CD4-positive, alpha-beta T cell treated with Interferon alpha-2 for 1 hour (primary cell): ENCODE measurements around the gene KAZN.
A peak's percentile ranks its signal among the peaks of the same experiment; 100 is the strongest.

ENCODE experiments used
- DNase-seq, 2 donors: peaks; one replicate each; pipeline ENCODE4 v3.0.0-alpha.2; 2020 to 2022

Gene KAZN

DNA sequence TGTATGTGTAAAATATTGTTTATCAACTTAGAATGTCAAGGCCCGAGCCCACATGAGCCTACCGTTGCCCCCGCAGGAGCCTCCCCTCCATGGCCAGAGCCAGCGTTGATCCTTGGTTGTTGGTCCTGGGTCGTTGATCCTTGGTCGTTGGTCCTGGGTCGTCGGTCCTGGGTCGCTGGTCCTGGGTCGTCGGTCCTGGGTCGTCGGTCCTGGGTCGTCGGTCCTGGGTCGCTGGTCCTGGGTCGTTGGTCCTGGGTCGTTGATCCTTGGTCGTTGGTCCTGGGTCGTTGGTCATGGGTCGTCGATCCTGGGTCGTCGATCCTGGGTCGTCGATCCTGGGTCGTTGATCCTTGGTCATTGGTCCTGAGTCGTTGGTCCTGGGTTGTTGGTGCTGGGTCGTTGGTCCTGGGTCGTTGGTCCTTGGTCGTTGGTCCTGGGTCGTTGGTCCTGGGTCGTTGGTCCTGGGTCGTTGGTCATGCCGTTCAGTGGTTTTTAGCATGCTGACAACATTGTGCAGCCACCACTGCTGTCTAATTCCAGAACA lies 450.0 kb downstream of the KAZN start:
- no peak for DNase-seq

DNA sequence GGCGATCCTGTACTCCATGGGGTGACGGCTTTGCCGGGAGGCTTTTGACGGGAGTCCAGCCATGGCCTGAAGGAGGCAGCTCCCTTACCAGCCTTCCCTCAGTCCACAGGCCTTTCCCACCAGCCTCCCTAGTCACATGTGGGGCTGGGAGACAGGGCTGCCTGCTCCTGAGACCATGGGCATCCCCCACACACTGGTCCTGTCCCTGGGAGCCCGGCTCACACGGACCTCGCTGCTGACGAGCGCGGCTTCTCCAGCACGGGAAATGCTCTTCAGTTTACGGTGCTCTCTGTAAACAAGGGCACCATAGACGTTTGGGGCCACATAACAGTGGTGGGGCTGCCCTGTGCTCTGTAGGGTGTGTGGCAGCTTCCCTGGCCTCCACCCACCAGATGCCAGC lies 450.6 kb downstream of the KAZN start:
- DNase-seq, result no peak

DNA sequence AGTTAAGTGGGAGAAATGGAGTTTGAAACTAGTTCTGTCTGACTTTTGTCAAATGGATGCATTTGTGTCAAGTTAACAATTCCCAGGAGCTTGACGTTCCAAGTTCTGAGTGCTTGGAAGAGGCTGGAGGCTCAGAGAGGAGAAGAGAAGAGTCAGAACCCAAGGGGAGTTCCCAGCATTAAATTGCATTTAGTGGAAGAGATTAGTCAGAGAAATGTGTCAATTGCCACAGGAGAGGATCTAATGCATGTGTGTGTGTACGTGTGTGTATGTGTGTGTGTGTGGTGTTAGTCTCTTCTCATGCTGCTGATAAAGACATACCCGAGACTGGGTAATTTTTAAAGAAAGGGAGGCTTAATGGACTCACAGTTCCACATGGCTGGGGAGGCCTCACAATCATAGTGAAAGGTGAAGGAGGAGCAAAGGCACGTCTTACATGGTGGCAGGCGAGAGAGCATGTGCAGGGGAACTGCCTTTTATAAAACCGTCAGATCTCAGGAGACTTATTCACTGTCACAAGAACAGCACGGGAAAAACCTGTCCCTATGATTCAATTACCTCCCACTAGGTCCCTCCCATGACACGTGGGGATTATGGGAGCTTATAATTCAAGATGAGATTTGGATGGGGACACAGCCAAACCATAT lies 453.5 kb downstream of the KAZN start:
- no peak for DNase-seq

DNA sequence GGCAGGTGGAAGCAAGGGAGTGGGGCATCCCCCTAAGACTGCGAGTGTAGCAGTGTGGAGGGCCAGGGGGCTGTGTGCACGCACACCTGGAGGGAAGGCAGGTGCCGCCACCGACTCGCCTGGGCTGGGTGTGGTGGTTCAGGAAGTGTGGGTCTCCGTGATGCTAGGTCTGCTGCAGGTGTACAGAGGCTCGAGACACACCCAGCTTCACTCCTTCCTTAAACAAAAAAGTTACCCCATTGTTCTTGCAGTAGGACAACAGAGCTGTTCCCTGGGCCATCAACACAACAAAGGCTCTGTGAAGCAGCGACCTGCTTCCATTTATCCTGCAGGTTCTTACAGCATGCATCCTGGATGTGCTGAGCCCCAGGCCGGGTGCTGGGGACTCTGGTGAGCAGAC lies 454.7 kb downstream of the KAZN start:
- DNase-seq, result no peak

DNA sequence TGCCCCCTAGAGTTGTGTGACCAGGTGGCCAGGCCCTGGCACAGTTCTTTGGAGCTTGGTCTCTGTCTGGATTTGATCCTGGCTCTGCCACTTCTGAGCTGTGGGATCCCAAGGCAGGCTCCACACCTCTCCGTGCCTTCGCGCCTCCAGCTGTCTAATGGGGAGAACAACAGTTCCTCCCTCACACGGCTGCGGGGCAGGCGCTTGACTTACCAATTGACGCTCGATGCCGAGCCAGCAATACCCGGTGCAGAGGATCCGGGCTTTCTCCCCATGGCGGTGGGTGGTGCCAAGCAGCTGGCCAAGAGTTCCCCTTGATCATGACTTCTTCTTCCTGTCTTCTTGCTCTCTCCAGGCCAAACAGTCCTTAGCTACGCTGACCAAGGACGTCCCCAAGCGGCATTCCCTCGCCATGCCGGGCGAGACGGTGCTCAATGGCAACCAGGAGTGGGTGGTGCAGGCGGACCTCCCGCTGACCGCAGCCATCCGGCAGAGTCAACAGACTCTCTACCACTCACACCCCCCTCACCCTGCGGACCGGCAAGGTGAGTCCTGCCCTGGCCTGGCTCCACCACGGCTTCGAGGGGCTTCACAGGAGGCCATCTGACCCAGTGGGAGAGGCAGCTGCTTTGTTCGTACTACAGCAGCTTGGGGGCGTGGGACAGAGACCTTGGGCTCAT lies 457.4 kb downstream of the KAZN start:
- no peak for DNase-seq

DNA sequence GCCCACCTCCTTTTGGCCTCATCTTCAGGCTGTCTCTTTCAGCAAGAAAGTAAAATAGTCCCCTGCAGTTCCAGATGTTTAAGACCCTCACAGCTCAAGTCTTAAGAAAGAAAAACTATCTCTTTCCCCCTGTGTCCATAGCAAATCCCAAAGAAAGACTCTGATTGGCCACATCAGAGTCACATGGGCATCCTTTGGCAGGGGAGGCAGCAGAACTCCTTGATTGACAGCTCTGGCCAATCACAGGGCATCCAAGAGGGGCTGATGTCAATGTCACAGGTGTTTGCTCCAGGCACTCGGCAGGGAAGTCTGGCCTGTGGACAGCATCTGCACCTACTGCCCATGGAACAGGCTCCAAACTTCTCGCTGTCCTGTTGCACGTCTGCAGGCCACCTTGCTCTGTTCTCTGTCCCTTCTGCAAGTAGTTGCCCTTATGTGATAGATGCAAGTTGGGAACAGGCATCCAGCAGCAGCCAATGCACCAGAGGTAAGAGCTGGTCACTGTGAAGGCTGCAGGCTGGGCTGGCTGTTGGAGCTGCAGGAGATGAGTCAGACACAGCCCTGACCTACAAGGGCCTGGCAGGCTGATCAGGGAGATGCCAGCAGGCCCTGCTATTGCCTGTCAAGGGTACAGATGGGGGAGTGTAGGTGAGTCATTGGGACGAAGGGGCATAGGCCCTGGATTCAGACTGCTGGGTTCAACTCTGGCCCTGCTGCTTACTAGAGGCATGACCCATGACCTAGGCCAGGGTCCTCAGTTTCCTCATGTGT lies 458.2 kb downstream of the KAZN start:
- no peak for DNase-seq

DNA sequence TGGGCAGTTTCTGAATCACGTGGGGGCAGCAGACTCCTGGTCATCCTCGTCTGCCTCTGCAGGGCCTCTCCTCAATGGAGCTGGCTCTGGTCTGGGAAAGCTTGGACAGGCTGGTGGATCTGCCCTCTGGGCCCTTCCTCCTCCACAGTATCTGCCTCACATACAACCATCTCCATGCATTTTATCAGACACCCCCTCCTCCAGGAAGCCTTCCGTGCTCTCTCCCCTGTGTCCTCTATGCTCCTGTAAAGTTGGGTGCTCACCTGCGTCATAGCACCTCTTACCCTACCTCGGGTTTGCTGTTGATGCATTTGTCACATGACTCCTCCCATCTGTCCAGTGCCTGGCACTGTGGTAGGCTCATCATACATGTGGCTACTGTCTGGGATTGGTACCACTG lies 459.3 kb downstream of the KAZN start:
- DNase-seq, result no peak

DNA sequence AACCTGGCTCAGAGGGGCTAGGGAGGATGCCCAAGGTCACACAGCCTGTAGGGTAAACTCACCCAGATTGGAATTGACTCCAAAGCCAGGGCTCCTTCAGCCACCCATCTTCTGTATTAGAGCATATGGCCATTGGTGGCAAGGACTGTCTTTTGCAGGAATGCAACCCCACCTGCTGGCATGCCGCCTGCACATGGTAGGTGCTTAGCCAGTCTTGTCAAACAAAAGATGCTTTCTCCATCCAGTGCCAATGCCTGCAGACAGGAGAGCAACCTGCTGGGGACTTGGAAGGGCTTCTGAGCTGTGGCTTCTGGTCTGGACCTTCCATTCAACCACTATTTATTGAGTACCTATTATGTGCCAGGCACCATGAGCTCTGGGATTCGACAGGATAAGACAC lies 459.8 kb downstream of the KAZN start:
- no peak for DNase-seq

DNA sequence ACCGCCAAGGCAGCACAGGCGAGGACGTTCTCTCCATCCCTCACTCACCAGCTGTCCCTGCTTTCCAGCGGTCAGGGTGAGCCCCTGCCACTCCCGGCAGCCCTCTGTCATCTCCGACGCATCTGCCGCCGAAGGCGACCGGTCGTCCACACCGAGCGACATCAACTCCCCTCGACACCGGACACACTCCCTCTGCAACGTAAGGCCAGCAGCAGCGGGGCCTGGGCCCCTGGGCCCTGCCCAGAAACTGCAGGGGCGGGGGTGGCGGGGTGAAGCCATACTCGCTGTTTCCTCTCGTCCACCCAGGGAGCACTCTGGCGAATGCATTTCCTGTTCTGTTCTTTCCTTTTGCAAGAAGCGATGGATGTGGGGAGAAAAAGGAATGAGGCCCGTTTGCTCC lies 461.6 kb downstream of the KAZN start:
- DNase-seq, result no peak

DNA sequence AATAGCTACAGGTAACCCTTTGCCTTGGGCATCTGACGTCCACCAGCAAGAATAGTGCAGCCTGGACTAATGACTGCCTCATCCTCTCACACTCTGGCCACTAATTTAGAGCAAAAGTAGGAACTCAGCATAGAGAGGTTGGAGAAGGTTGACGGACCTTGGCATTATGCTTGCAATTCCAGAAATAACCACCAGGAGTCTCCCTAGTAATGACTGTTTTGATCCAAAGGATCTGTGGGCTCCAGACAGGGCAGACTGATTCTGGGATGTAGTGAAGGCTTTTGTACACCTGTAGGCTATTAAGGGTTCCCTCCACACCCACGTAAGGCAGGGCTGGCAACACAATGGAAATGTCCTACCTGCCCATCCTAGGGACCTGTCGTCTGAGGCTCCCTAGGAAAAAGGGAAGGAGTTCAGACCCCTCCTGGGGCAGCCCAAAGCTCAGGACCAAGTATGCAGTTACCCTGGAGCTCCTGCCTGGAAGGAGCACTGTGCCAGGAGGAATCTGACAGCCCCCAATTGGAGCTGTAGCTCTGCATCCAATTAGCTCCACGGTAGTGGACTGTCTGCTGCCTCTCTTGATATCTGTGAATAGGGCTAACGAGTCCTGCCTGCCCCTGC lies 464.1 kb downstream of the KAZN start:
- DNase-seq, result no peak

DNA sequence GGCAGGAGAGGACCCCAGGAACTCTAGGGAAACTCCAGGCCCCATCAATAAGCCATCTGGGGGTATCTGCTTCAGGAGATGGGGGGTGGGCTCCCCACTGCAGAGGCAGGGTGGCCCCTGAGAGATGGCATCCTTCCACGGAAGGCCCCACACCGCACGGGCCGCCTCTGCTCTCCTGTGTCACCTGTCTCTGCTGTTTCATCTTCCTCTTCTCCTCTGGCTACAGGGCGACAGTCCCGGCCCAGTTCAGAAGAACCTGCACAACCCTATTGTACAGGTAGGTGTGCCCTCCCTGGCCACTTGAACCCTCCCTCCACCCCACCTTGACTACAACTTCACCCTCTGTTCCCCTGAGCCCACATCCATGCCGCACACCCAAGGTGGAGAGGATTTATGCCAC lies 464.9 kb downstream of the KAZN start:
- no peak for DNase-seq

DNA sequence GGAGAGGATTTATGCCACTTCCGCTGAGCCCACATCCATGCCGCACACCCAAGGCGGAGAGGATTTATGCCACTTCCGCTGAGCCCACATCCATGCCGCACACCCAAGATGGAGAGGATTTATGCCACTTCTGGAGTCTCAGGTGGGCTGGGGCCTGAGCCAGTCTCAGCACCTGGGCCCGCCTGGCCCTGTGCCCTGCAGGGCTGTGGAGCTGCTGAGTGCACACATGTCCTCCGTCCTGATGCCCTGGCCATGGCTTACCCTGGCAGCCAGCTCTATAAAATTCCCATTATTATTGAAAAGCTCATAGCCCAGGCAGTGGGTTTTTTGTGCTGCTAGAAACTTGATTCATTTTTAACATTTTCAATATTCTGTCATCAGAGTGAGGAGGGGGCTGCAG lies 465.3 kb downstream of the KAZN start:
- DNase-seq, result no peak

DNA sequence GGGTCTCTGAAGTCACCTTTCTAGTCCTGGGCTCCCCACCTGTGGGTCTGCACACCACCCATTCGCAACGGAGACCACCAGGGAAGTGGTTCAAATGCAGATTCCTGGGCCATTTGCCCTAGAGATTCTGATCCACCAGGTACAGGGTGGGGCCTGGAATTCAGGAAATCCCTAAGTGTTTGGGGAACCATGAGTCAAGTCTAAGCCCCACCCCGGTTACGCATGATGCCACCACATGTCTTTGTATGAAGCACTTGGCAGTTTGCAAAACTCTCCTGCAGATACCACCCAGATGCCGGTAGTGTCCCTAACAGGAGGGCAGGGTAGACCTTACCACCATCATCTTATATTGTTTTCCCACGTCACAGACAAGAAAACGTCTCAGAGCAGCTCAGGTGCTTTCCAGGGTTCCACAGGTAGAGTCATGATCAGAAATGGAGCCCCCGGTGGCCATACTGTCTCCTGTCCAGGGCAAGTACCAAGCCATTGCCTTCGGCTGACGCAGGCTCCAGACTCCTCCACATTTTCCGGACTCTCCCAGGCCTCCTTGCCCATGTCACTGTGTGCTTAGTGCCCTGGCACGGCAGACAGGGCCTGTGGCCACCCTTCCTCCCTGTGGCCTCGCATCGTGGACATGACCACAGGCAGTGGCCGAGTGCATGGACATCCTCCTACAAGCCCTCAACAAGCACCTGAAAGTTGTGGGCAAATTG lies 465.9 kb downstream of the KAZN start:
- DNase-seq, result no peak

DNA sequence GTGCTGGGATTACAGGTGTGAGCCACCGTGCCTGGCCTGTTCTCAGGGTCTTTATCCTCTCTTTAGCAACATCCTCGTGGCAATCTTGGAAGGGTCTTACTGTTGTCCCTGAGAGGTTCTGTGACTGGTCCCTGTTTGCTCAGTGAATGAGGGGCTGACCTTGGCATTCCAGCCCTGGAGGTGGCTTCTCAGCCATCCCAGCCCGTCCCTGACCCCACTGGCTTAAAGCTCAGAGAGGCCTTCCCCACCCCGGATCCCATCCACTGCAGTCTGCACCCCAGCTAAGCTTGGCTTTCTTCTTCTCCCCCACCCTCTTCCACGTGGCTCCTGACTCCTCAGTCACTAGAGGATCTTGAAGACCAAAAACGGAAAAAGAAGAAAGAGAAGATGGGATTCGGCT lies 466.8 kb downstream of the KAZN start:
- DNase-seq, result no peak

DNA sequence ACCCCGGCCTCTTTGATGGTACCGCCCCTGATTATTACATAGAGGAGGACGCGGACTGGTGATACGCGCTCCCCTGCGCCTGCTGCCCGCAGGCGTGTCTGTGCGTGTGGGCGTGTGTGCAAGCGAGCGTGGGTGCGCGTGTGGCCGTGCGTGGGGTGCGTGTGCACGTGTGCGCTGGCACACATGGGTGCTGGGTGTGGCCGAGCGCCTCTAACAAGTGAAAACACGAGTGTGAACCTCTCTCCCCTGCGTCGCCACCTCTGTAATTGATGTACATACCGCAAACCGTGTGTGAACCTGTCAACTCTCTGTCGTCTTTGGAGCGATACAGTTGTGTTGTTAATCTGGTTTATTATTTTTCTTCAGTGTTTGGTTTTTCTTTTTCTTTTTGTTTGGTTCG lies 467.3 kb downstream of the KAZN start:
- DNase-seq, result peak in 1 of 2 donors; percentile 20

DNA sequence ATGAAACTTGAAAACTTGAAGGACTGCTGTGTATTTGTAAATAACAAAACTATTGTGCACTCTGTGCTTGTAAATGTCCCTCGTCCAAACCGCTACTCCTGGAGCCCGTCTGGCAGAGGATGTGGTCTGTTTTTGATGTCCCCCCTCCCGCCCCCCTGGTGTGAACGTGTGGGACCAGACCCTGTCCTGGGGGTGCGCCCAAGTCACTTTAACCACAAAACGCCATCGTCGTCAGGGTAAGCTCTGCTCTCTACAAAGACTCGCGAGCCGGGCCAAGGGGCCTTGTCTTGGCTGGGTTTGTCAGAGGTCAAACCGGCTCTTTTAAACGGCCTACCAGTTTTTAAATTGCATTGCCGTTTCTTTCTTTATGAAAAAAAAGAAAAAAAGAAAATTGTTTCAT lies 467.7 kb downstream of the KAZN start:
- peak; percentile 13 to 16 for DNase-seq

DNA sequence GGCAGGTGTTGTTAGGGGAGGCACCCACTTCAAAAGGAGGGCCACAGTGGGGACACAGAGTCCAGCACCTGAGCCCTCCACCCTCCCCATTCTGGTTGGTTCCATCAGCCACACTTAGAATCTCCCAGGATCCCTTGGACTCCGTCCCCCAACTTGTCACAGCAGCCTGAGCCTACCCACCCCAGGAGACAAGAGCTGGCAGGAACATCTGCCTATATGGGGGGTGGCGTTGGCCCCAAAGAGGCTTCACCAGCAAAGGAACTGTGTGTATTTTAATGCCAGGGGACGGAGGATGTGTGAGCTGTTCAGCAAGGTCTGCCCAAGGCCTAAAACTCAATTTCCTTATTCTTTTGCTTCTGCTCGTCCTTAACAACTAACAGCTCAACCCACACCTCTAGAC lies 468.7 kb downstream of the KAZN start:
- no peak for DNase-seq

DNA sequence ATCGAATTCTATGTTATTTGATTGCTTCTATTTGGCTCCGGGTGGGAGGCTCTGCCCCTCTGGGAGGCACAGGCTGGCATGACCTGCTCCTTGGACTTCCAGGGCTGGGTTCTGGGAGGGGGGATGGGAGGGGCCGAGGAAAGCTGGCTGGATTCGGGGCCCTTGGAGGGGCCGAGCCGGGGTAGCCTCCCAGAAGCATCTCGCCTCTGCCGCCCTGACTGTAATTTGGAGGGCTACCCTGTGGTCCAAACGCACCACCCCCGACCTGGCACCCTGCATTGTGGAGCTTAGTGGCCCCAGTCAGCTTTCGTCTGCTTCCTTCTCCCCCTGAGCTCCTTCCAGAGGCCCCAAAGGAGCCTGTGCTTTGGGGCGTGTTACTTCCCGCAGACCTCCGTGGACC lies 469.7 kb downstream of the KAZN start:
- no peak for DNase-seq

DNA sequence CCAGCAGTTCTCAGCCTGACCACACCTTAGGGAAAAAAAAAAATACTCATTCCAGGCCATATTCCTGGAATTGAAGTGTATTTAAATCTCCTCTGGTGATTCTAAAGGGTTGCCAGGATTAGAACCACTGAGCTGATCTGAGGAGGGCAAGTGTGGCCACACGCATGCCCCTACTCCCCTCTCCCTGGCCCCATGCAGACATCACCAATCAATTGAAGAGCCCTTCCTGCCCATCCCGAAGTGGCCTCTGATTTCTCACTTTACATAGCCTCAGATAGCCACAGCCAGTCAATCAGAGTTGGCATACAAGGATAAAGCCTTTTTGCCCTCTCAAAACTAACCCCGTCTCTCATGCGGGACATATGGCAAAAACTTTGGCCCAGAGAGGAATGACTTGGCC lies 470.5 kb downstream of the KAZN start:
- DNase-seq, result no peak

DNA sequence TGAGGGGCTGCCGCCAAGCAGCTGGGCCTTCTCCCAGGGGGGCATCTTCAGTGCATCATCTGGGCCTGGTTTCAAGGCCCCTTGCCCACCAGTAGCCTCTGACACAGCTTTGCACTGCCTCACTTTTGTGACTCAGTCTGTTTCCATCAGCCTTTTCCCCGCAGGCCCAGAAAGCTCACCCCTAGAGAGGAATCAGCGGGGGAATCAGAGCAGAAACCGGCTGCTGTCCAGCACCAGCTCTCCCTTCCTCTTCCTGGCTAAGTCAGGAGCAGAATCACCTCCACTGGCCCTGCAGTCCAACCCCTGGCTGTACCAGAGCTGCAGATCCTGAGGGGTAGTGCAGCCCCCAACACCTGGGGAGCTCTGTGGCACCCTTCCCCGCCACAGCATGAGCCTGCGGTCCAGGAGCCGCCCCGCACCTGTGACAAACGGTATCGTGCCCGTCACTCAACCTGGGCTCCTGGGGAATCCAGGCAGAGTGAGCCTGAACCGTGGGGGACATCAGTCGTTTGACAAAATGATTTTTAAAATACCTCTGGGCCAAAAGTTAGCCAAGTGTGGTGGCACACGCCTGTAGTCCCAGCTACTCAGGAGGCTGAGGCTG lies 471.8 kb downstream of the KAZN start:
- DNase-seq, result no peak

DNA sequence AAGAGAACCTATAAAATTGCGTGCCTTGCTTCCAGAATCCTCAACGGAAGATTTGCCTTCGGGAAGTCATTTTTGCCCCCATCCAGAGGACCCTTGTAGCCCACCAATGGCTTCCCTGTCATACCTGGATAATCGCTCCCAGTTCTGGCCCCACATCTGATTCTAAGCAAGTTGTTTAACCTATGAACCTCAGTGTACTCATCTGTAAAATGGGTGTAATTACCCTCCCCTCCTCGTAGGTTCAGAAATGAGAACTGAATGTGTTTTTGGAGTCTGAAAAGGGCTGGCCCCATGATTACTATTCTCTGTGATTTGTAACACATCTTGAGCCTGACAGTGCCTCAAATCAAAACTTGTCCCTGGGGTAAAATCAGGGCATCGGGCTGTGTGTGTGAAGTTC lies 473.5 kb downstream of the KAZN start:
- DNase-seq, result no peak

DNA sequence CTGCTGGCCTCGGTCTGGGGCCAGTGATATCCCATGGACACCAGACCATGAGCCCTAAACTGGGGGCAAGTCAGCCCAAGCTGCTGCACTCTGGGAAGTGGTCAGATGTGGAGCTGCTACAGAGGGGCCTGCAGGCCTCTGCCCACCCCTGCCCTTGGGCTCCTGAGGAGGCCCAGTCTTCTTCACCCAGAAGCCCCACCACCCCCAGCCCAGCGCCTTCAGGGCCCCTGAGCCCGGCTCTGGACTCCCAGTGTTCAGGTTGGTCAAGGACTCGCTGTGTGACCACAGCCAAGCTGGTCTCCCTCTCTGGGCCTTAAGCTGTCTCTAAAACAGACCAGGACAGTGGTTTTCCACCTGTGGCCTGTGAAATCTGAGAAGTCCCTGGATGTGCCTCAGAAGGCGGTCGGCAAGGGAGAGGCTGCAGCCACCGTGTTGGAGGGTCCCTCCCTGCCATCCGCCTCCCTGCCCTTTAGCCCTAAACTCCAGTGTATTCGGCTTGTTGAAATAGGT lies 475.4 kb downstream of the KAZN start:
- no peak for DNase-seq
